CD4-positive, alpha-beta T cell treated with Interleukin-2 at 100 ng/mL for 4 hours (primary cell): ENCODE data around the gene ENTREP1.
"Not testable (repeated sequence)": the region's sequence is repeated elsewhere in the genome, so short reads cannot be mapped to it uniquely, and the experiment has no call there.

ENCODE experiments used
- DNase-seq: peaks from one replicate; pipeline ENCODE4 v3.0.0-alpha.2; 2020; ENCODE audit warnings: low spot score

The ENTREP1 gene

GRCh38 chr9:69411246-69411645, 86.2 kb downstream of the ENTREP1 start:
- no peak for DNase-seq

- DNase-seq = no peak
Observed at GRCh38 chr9:69411931-69412740, 87.1 kb downstream of the ENTREP1 start.

GRCh38 chr9:69412741-69413150, 87.7 kb downstream of the ENTREP1 start:
- no peak for DNase-seq

GRCh38 chr9:69420611-69421270, 95.7 kb downstream of the ENTREP1 start:
- DNase-seq = no peak

- peak; percentile 58 for DNase-seq
Observed at GRCh38 chr9:69421908-69422801, 97.1 kb downstream of the ENTREP1 start.

GRCh38 chr9:69425136-69425801, 100.3 kb downstream of the ENTREP1 start:
- no peak for DNase-seq

- DNase-seq = no peak
Observed at GRCh38 chr9:69427286-69427685, 102.3 kb downstream of the ENTREP1 start.

GRCh38 chr9:69428017-69428785, 103.2 kb downstream of the ENTREP1 start:
- DNase-seq = no peak

GRCh38 chr9:69429281-69429680, 104.3 kb downstream of the ENTREP1 start:
- no peak for DNase-seq

GRCh38 chr9:69430206-69430605, 105.2 kb downstream of the ENTREP1 start:
- DNase-seq = no peak

GRCh38 chr9:69431203-69431602, 106.2 kb downstream of the ENTREP1 start:
- no peak for DNase-seq

GRCh38 chr9:69431777-69432176, 106.8 kb downstream of the ENTREP1 start:
- DNase-seq = no peak

- no peak for DNase-seq
Observed at GRCh38 chr9:69432623-69433022, 107.6 kb downstream of the ENTREP1 start.

GRCh38 chr9:69433392-69433791, 108.4 kb downstream of the ENTREP1 start:
- DNase-seq = no peak

- DNase-seq = no peak
Observed at GRCh38 chr9:69433968-69434367, 109.0 kb downstream of the ENTREP1 start.

GRCh38 chr9:69439654-69440053, 114.6 kb downstream of the ENTREP1 start:
- DNase-seq = not testable (repeated sequence)

- not testable (repeated sequence) for DNase-seq
Observed at GRCh38 chr9:69440254-69440955, 115.4 kb downstream of the ENTREP1 start.
